Right lobe of liver (tissue), 4 donors: ENCODE data around the gene NEURL3.

Experiments
- POLR2A ChIP-seq: fragments of 450-650 bp; IDR thresholded peaks from one replicate; pipeline ENCODE4 v1.6.1; 2017; ENCODE audit warnings: antibody characterized with exemption, mild to moderate bottlenecking
- TF ChIP-seq, protein P1 (sequence below), 4 donors: fragments of 200-600 bp in 3 of 4; fragments of 450-650 bp in 1 of 4; IDR thresholded peaks; one replicate each; pipeline versions ENCODE4 v1.5.1 to v1.8.0; 2016 to 2022; ENCODE audit warnings: antibody characterized with exemption in 4 of 4, mild to moderate bottlenecking in 2 of 4
- donor health status: DM: no; HTN: no; CAD: no.
- donor health status: DM: no; HTN: no; CAD: no.
- donor health status: DM: no; HTN: yes; CAD: no.

DNA sequence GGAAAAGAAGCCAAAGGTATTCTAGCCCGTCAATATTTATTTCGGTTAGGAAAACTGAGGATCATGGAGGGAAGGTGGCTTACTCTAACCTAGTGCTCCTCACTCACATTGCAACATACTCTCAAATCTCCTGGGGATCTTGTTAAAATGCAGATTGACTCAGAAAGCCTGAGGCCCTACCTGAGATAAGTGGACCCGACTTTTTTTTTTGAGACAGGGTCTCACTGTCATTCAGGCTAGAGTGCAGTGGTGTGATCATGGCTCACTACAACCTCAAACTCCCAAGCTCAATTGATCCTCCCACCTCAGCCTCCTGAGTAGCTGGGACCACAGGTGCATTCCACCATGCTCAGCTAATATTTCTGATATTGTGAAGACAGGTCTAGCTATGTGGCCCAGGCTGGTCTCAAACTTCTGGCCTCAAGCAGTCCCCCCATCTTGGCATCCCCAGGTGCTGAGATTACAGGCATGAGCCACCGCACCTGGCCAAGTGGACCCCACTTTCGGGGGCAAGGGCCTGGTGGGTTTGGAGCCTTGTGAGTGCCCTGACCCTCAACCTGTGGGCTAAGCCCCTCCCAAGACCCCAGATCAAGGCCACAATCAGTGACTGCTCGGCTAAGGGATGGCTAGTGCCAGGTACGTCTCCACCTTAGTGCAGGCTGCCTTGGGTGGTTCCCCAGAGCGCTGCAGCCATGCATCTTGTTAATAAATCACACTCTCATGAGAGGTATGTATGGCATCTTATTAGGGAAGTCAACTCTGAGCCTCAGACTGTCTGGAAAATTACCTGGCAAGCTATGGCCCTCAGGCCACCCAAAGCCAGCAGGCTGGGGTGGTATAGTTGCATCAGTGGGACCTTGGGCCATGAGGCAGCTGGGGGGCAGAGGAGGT lies 1.1 kb upstream of the NEURL3 start:
- TF ChIP-seq, protein P1, sequence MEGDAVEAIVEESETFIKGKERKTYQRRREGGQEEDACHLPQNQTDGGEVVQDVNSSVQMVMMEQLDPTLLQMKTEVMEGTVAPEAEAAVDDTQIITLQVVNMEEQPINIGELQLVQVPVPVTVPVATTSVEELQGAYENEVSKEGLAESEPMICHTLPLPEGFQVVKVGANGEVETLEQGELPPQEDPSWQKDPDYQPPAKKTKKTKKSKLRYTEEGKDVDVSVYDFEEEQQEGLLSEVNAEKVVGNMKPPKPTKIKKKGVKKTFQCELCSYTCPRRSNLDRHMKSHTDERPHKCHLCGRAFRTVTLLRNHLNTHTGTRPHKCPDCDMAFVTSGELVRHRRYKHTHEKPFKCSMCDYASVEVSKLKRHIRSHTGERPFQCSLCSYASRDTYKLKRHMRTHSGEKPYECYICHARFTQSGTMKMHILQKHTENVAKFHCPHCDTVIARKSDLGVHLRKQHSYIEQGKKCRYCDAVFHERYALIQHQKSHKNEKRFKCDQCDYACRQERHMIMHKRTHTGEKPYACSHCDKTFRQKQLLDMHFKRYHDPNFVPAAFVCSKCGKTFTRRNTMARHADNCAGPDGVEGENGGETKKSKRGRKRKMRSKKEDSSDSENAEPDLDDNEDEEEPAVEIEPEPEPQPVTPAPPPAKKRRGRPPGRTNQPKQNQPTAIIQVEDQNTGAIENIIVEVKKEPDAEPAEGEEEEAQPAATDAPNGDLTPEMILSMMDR (IDR thresholded peaks at IDR 0.05) = no peak
- TF ChIP-seq POLR2A = no peak
